HG03095 (cell line): ENCODE data around the gene PXMP2.

Experiments used
- ATAC-seq: cut with Tn5 transposase; IDR thresholded peaks from one replicate; pipeline ENCODE4 v1.9.1; 2021; ENCODE audit warnings: moderate library complexity; ENCODE audit not compliant: unreplicated experiment

The PXMP2 gene

DNA sequence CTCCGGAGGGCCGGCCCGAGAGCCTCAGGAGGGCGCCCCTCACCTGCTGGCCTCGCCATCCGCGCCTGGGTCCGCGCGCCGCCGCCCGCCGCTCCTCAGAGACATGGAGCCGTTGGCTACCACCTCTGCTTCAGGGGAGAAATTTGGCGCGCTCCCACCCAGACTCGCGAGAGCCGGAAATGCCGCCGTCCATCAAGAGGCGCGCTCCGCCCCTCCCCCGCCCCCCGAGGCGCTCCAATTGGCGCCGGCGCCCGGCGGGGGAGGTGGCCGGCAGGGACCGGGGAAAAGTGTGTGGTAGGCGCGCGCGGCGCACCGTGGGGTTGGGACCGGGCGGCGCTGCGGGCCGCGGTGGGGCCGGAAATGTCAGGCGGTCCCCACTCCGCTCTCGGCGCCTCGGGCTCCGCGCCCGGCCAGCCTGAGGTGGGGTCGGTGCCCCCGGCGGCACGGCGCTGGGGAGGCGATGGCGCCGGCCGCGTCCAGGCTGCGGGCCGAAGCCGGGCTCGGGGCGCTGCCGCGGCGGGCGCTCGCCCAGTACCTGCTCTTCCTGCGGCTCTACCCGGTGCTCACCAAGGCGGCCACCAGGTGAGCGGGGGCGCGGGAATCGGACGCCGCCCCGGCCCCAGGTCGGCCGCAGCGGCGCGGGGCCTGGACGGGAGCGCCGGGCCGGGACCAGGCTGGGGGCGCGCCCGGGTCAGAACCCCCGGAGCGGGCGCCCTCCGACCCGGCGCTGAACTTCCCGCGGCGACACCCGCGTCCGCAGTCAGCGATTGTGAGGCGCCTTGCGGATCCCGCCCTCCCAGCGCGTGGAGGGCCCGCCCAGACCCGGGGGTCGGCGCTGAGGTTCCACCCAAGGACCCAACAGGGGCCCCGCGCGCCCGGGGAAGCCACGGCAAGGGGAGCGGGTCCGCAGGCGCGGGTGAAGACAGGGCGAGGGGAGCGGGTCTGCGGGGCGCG, at the start of gene PXMP2, which contains the start of gene POLE:
TSS of gene PXMP2 (plus strand) at position 377 of the 954 bp plus-strand sequence. CDS start at position 461, 84 bp downstream.
TSS of gene POLE (minus strand) at position 132 of the 954 bp plus-strand sequence. CDS start at position 105, 27 bp downstream.
- peak; percentile 88 for ATAC-seq

DNA sequence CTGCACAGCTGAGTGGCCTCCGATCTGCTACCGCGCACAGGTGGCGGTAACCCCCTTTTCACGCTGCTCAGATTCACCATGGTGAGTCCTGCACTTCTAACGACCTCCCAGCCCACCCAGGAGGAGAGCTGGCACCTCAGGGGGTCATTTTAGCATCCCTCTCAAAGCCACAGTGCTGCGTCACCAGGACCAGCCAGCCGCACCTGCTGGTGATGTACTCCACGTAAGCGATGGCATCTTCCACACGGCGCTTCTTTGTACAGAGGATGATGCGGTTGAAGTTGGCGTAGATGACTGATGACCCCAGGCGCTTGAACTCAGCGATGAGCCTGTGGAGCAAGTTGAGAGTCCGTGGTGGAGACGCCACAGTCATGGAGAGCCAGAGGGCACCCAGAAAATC, 49.6 kb upstream of the PXMP2 start:
- no peak for ATAC-seq

DNA sequence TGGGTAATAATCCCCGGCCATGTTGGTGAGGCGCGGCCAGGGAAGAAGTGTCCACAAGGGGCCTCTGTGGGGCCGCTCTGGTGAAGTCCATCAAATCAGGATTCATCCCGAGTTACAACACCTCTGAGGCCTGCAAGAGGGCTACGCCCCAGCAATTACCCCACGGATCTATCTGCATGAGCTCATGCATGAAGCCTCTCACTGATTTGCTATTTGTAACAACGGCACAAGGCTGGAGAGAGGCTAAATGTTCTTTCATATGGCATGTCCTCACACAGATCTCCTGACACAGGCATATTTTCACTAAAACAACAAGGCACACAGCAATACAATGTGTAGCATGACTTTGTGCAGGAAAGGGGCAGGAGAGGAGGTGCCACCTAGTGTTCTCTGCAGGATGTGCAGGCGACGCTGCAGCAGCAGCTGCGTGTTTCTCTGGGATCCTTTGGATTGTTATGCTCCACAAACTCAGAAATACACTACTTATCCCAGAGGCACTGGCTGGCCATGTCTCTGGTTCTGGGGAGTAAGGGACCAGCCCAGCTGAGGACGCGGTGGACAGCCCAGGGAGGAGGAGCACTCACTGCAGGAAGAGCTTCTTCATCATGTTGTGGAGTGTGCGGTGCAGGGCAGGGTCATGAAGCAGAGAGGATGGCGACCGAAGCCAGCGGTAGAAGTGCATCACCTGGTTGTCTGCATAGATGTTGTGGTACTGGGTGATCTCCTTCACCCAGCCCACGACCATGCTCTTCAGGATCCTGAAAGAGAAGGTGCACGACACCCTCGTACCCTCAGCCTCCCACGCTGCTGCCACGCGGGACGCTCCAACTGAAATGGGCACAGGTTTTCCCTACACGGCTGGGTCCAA, 48.6 kb upstream of the PXMP2 start:
- no peak for ATAC-seq

DNA sequence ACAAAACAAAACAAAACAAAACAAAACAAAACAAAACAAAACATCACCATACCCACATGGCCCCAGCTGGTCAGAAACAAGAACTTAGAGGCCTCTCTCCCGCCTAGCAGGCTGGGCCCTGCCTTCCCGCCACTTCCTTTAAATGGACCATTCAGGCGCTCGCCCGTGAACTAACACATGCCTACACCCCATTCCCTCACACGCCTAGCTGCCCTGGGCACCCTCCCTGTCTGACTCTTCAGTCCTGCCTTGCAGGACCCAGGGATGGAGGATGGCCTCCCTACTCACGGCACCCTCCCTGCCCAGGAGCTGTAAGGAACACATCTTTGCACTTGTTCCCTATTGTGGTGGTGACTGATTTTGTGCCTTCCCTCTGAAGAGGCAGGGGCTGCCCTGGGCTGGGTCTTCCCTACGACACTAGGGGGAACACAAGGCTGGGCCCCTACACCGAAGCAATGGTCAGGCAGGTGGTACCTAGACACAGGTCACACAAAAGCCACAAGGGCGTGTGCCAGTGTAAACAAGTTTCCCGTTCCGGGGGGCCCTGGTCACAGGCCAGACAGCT, 47.3 kb upstream of the PXMP2 start:
- ATAC-seq: no peak

DNA sequence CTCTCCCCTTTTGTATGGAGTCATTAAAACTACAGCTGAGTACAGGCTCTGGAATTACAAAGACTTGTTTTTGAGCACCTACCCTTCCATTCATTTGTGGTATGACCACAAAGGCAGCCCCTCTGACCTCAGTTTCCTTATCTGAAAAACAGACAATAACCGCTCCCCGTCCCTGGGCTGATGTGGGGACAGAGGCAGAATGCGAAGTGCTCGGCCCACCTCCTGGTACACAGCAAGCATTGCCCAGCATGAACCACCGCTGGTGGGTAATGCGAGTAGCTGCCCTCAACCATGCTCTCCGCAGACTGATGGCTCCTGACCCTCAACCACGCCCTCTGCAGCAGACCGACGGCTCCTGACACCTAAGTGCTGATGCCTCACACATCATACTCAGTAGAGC, 46.5 kb upstream of the PXMP2 start:
- ATAC-seq: no peak

DNA sequence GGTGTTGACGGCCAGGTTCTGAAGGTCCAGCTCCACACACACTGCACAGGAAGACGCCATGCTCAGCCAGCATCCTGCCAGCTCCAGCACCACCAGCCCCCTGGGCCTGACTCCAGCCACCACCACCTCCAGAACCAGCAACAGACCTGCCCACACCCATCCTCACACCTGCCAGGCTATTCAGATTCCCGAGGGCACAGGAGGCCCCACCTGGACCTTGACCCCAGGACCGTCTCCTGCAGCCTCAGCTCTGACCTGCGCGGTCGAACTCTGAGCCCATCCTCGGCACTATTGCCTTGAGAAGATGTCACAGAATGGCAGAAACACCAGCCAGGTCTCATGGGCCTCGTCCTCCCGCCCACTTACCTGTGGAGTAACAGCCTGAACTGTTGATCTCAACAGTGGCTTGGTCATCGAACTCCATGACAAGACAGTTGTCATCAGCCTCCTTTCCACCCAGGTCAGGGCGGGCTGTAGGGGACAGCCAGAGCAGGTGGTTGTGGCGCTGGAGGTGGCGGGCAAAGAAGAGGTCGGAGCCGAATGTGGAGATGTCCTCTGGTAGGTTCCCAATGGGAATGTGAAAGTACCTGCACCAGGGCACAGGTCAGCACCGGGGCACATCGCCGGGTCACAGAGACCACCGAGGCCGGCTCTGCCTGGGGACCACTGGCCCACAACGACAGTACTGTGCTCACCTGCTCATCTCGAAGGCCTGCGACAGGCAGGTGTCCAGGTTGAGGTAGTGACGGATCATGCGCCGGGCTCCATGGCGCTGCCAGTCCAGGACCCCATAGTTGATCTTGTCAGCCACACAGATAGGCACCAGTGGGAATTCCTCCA, 45.4 kb upstream of the PXMP2 start:
- no peak for ATAC-seq

DNA sequence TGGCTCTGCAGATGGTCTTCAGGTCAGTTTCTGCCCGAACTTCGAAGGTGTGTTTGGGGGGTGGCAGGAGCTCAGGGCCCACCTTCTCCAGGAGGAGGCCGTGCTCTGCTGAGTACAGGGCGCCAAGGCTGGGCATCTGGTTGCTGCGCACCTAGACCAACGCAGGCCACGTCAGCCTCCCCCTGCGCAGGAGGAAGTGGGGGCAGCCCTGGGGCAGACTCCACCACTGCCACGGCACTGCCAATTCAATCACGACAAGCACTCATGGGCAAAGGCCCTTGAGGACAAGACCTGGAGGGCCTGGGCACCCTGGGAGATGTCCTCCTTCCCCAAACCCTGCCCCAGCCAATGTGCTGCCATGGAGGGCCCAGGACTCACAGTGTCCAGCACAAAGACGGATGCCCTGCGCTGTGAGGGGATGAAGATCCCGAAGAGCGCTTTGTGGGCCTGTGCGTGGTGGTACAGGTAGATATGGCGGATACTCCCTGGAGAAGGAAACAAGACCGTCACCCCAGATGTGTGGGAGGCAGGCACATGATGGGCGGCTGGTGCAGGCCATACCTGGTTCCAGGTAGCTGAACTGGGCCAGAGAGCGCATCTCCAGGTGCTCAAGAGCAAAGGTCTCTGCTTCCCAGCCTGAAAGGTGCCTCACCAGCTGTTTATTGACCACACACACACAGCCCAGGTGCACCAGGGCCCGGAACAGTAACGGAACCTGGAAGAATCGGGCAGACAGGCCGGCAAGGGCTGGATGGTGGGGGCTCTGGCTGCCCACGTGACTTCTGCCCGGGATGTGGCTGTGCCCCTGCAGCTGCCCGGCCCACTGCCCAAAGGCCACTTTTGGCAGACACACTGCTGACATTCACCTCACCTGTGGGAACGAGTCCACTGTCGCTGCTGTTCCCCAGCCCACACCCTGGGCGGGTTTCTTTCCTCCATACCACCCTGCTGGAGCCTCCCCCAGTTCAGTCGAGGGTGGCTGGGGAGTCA, 44.2 kb upstream of the PXMP2 start:
- ATAC-seq: no peak

DNA sequence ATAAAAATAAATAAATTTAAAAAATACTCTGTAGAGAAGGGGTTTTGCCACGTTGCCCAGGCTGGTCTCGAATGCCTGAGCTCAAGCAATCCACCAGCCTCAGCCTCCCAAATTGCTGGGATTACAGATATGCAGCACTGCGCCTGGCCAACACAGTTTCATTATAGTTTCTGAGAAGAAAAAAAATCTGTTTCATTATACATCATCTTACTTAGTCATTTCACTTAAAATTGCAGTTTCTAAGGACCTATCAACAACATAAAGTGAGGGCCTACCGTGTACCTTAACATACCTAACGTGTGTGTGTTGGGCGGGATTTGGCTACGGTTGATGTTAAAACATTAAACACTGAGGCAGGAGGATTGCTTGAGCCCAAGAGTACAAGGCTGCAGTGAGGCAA, 40.5 kb upstream of the PXMP2 start:
- ATAC-seq: no peak

DNA sequence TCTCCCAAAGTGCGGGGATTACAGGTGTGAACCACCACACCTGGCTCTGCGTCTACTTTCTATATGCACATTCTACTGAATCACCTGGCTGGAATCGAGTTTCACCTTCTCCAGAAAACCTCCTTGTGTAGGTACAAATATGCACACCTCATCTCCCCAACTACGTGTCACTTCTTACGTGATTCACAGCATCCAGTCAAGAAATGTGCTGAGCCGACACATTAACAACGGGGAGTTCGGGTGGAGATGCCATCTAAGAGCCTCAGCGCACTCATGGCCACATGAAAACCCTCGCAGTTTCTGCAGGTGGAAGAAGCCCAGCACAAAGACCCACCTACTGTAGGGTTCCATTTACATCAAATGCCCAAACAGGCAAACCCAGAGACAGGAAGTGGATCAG, 39.5 kb upstream of the PXMP2 start:
- no peak for ATAC-seq

DNA sequence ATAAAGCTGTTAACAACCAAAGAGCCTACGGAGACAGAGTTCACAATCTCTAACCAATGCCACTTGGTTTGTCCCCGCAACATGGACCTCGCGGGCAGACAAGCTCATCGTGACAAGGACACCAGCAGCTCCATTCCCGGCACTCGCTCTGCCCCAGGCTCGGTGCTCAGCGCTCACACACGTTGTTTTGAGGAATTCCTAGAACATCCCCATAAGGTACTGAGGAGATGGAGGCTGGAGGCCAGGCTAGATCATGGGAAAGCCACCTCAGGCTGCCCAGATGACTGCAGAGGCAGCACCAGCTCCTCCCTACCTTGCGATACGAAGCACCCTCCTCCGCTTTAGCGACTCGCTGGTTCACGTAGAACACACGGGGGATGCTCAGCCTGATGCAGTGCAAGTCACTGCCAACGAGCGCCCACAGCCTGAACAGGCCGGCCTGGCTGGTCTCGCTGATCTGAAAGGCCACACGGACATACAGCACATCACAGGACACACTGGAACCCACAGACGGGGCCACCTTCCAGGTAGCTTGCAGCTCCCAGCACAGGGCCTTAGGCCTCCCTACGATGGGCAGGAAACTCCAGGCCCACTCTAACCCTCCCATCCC, 38.7 kb upstream of the PXMP2 start:
- ATAC-seq: no peak

DNA sequence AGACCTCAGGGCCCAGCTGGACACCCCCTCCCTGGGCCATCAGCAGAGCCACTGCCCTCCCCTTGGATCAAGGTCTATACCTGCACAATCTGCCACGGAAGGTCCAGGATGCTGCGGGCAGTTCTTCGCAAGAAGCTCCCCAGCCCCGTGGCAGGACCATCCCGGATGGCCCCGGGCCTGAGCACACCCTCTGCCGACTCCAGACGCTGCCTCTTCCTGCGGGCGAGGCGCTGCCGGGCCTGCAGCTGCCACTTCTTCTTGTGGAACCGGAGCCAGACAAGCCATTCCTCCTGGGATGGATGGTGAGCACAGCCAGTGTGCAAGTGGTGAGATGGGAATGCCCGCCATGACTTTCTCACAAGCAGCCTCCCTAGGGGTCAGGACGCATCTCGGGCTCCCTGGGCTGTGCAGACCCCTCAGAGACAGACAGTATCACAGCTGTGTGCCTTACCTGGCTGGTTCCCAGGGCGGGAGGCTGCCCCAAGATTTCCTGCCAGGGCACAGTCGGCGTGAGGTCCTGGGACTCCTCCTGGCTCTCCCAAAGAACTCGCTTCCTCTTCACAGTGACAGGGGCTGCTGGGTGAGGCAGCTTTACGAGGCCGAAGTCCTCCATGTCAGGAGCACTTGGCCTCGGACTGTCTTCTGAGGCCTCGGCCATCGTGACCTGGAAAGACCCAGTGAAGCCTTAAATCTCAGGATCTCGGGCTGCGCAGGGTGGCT, 38.0 kb upstream of the PXMP2 start:
- ATAC-seq: no peak

DNA sequence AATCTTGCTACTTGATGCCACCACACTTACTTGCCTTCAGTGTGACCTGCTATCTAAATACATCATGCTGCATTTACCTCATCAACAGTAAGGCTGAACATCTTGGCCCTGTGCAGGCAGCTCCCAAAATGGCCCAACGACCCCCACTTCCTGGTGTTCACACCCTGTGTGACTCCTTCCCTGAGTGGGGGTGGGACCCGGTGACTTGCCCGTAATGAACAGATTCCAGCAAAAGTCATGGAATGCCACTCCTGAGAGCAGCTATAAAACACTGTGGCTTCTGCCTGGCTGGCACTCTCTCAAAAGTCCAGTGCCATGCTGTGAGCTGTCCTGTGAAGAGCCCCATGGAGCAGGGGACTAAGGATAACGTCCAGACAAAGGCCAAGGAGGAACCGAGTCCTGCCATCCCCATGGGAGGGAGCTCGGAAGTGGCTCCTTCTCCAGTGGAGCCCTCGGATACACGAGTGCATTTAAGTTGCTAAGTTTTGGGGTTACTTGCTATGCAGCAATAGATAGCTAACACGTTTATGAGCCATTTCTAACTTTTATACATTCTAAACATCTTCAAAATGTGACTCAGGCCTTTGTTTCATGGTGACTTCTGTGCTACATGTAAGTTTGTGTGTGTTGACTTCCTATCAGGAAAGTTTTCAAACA, 35.8 kb upstream of the PXMP2 start:
- ATAC-seq: no peak

DNA sequence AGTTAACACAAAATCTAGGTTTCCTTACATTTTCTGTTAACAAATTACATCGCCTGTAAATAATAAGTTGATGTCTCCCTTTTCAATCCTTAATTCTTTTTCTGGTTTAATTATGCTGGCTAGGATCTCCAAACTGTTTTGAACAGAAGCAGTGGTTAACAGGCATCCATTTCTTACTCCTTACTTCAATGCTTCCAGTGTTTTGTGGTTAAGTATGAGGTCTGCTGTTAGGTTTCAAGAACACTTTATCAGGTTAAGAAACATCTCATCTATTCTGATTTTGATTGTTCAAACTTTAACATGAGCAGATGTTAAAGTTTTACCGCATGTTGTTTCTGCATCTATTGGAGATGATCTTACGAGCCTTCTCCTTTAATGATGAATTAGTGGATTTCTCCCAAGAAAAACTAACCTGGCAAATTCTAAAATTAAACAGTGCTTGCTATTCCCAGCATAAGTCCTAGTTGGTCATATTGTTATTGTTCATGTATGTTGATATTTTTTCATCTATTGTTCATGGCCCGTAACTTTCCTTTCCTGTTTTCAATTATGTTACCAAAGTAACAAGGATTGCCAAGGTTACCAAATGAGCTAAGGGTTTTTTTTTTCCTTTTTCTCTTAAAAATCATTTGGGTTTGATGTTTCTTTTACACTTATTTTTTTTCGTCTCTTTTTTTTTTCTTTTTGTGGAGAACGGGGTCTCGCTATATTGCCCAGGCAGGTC, 33.7 kb upstream of the PXMP2 start:
- no peak for ATAC-seq

DNA sequence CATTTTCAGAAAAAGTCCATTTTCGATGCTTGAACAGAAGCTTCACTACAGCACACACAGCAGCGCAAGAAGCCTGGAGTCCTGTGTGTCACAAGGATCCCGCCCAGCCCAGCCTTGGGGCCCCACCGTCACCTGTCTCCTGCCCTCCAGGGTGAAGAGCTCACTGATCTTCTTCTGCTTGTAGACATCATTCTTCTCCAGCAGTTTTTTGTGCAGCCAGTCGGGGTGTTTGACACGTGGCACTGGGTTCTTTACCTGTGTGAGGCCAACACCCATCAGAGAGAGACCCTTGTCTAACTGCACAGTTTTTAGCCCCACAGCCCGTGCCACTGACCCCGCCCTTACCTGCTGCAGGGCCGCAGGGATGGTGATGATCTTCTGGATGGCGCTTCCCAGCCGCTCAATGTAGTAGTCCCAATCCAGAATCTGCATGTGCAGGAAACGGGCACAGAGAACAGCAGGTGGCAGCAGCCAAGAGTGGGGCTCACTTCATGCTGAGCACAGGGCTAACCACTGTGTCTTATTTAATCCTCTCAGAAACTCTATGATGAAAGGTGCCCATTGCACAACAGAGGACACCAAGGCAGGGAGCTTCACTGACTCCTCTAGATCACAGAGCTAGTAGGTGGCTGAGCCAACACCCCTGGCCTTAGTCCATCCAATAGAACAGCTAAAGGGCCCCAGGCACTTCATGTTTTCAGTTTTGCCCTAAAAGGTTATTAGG, 30.2 kb upstream of the PXMP2 start:
- no peak for ATAC-seq

DNA sequence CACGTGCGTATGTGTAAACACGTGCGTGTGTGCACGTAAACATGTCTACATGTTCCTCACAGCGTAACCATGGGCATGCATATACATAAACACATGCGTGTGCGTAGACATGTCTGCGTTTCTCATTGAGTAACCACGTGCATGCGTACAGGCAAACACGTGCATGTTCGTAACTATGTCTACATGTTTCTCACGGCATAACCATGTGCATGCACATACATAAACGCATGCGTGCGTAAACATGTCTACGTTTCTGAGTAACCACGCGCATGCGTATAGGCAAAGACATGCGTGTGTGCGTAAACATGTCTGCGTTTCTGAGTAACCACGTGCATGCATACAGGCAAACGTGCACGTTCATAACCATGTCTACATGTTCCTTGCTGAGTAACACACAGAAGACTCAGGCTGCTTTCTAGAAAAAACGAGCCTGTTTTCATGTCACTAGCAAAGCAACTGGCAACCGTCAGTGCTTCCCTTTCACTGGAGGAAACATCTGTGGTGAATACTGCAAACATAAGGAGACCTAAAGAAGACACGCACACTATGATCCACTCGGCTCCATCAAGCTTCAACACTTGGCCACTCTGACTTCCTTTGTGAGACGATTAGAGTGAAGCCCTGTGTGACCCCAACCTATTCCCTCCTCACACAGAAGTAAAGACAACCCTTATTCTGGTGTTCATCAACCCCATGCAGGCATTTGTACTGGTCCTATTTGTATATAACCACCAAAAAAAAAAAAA, 29.1 kb upstream of the PXMP2 start:
- no peak for ATAC-seq

DNA sequence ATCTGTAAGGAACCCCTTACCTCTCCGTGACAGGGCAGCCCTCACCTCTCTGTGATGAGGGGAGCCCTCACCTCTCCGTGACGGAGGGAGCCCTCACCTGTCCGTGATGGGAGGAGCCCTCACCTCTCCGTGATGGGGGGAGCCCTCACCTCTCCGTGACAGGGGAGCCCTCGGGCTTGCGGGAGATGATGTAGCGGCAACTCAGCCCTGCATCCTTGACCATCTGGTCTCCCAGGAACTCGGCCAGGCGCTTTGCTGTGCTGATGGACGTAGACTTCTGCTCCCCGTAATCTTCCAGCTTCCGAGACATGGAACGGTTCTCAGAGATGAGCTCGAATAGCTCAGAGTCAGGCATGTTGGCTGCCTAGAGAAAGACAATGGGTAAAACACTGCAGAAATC, 28.2 kb upstream of the PXMP2 start:
- ATAC-seq: no peak
